WI38 (cell line): ENCODE data around the gene CYP26B1.

Experiments used
- H3K4me3 ChIP-seq: 2 replicates; pipeline ENCODE4 v1.5.1; 2011; ENCODE audit warnings: low read depth, mild to moderate bottlenecking, control low read depth, low read length
- TF ChIP-seq, protein P1 (sequence below): IDR thresholded peaks from 2 replicates; pipeline ENCODE4 v1.5.1; 2012; ENCODE audit warnings: low read depth, mild to moderate bottlenecking, control low read depth, low read length

CYP26B1 gene

GRCh38 chr2:72118386-72118785 is 29.3 kb downstream of the CYP26B1 start:
- TF ChIP-seq, protein P1, sequence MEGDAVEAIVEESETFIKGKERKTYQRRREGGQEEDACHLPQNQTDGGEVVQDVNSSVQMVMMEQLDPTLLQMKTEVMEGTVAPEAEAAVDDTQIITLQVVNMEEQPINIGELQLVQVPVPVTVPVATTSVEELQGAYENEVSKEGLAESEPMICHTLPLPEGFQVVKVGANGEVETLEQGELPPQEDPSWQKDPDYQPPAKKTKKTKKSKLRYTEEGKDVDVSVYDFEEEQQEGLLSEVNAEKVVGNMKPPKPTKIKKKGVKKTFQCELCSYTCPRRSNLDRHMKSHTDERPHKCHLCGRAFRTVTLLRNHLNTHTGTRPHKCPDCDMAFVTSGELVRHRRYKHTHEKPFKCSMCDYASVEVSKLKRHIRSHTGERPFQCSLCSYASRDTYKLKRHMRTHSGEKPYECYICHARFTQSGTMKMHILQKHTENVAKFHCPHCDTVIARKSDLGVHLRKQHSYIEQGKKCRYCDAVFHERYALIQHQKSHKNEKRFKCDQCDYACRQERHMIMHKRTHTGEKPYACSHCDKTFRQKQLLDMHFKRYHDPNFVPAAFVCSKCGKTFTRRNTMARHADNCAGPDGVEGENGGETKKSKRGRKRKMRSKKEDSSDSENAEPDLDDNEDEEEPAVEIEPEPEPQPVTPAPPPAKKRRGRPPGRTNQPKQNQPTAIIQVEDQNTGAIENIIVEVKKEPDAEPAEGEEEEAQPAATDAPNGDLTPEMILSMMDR: no peak
- H3K4me3 ChIP-seq: no peak overlapping the region

GRCh38 chr2:72117718-72118117 is 29.9 kb downstream of the CYP26B1 start:
- TF ChIP-seq, protein P1: no peak
- H3K4me3 ChIP-seq: no peak overlapping the region

GRCh38 chr2:72117029-72117428 is 30.6 kb downstream of the CYP26B1 start:
- TF ChIP-seq, protein P1: no peak
- H3K4me3 ChIP-seq: no peak overlapping the region

GRCh38 chr2:72116081-72116533 is 31.6 kb downstream of the CYP26B1 start:
- TF ChIP-seq, protein P1: no peak
- no peak overlapping the region for H3K4me3 ChIP-seq

- TF ChIP-seq, protein P1: no peak
- no peak overlapping the region for H3K4me3 ChIP-seq
These were observed 32.3 kb downstream of the CYP26B1 start for GRCh38 chr2:72115110-72116080.

- H3K4me3 ChIP-seq: no peak overlapping the region
- TF ChIP-seq, protein P1: no peak
These were observed 33.0 kb downstream of the CYP26B1 start for GRCh38 chr2:72114693-72115051.

- H3K4me3 ChIP-seq: no peak overlapping the region
- TF ChIP-seq, protein P1: no peak
These were observed 33.6 kb downstream of the CYP26B1 start for GRCh38 chr2:72113847-72114692.
